Mesodermal cell (in vitro differentiated cells): ENCODE data around the gene RPS24.

Source experiments
- H3K27ac ChIP-seq: 2 replicates; pipeline ENCODE4 v1.7.0; 2013; ENCODE audit warnings: mild to moderate bottlenecking, low read depth, low read length, moderate library complexity; ENCODE audit not compliant: severe bottlenecking
- H3K36me3 ChIP-seq: 2 replicates; pipeline ENCODE4 v1.7.1; 2013; ENCODE audit warnings: mild to moderate bottlenecking, low read length, moderate library complexity; ENCODE audit not compliant: control insufficient read depth, insufficient read depth
- H3K4me1 ChIP-seq: one replicate; pipeline ENCODE4 v1.7.1; 2013; ENCODE audit warnings: mild to moderate bottlenecking, low read length; ENCODE audit not compliant: insufficient read depth, control insufficient read depth, poor library complexity, severe bottlenecking
- H3K4me3 ChIP-seq: 2 replicates; pipeline ENCODE4 v1.7.0; 2013; ENCODE audit warnings: low read length, control low read depth, mild to moderate bottlenecking; ENCODE audit not compliant: insufficient read depth, poor library complexity, severe bottlenecking; ENCODE audit errors: extremely low read depth
- H3K9me3 ChIP-seq: 2 replicates; pipeline ENCODE4 v1.7.1; 2013; ENCODE audit warnings: mild to moderate bottlenecking, low read length, moderate library complexity; ENCODE audit not compliant: control insufficient read depth
- WGBS, 2 experiments: methylation state at CpG; one replicate each; pipeline ENCODE4 v1.1.5; 2013; ENCODE audit warnings: missing lambda C conversion rate in 2 of 2; ENCODE audit not compliant: insufficient coverage in 2 of 2; 5-methylcytosine and 5-hydroxymethylcytosine counted together

RPS24 gene

GRCh38 chr10:78025685-78026364, 7.8 kb upstream of the RPS24 start:
- Histone ChIP-seq H3K9me3 (no peaks in the 10 kb centered on the region), H3K36me3 (peaks cover 70% of the 10 kb centered on the region), H3K4me3 (no peak overlapping the region), H3K27ac (no peak overlapping the region), H3K4me1 (peaks cover 2% of the 10 kb centered on the region)
- WGBS, 2 experiments = 98 to 99% methylated on average over 6 to 7 of the region's 8 CpGs

- Histone ChIP-seq H3K4me3 (peak overlapping the region; percentile 82), H3K36me3 (peaks cover 42% of the 10 kb centered on the region), H3K9me3 (no peaks in the 10 kb centered on the region), H3K27ac (peak overlapping the region; percentile 7), H3K4me1 (peaks cover 2% of the 10 kb centered on the region)
- 47 to 48% methylated on average over 35 to 36 of the region's 36 CpGs for WGBS, 2 experiments
These were observed 5.0 kb upstream of the RPS24 start for GRCh38 chr10:78028438-78029268.

GRCh38 chr10:78029269-78030226, 4.1 kb upstream of the RPS24 start, which contains the start of gene POLR3A:
TSS of gene POLR3A (minus strand) at chr10:78029515. CDS start at chr10:78029407, 108 bp downstream.
- WGBS, 2 experiments = 0% methylated on average over 25 to 32 of the region's 35 CpGs
- H3K36me3 ChIP-seq = peaks cover 34% of the 10 kb centered on the region
- H3K9me3 ChIP-seq = no peaks in the 10 kb centered on the region
- H3K4me3 ChIP-seq = peak within 1 kb of the TSS; percentile 82
- peak within 1 kb of the TSS; percentile 72 for H3K27ac ChIP-seq
- H3K4me1 ChIP-seq = peaks cover 2% of the 10 kb centered on the region

- Histone ChIP-seq H3K27ac (no peak overlapping the region), H3K4me3 (peak overlapping the region; percentile 71), H3K4me1 (peaks cover 23% of the 10 kb centered on the region), H3K9me3 (no peaks in the 10 kb centered on the region), H3K36me3 (peaks cover 39% of the 10 kb centered on the region)
- WGBS, 2 experiments = 17% methylated on average over 3 of the region's 4 CpGs; no CpG with 5 or more reads in 1 of the 2 experiments
These were observed 351 bp upstream of the RPS24 start for GRCh38 chr10:78033387-78033636.

GRCh38 chr10:78035025-78035424, 1.4 kb downstream of the RPS24 start:
- H3K9me3 ChIP-seq = no peaks in the 10 kb centered on the region
- WGBS, 2 experiments = 83 to 100% methylated on average over 1 to 5 of the region's 5 CpGs
- H3K4me3 ChIP-seq = peak overlapping the region; percentile 71
- H3K4me1 ChIP-seq = peaks cover 31% of the 10 kb centered on the region
- H3K36me3 ChIP-seq = peaks cover 56% of the 10 kb centered on the region
- H3K27ac ChIP-seq = no peak overlapping the region

- Histone ChIP-seq H3K4me1 (peaks cover 31% of the 10 kb centered on the region), H3K9me3 (no peaks in the 10 kb centered on the region), H3K27ac (no peak overlapping the region), H3K4me3 (peak overlapping the region; percentile 71), H3K36me3 (peaks cover 60% of the 10 kb centered on the region)
- WGBS, 2 experiments = 100% methylated on average over 1 of the region's 5 CpGs
These were observed 1.8 kb downstream of the RPS24 start for GRCh38 chr10:78035437-78035836.

GRCh38 chr10:78035933-78036583, 2.4 kb downstream of the RPS24 start:
- 86 to 93% methylated on average over 8 of the region's 9 CpGs for WGBS, 2 experiments
- peaks cover 31% of the 10 kb centered on the region for H3K4me1 ChIP-seq
- no peak overlapping the region for H3K27ac ChIP-seq
- no peak overlapping the region for H3K4me3 ChIP-seq
- H3K9me3 ChIP-seq = no peaks in the 10 kb centered on the region
- peaks cover 66% of the 10 kb centered on the region for H3K36me3 ChIP-seq

GRCh38 chr10:78038105-78038504, 4.4 kb downstream of the RPS24 start:
- WGBS, 2 experiments = 40 to 83% methylated on average over 1 of the region's 2 CpGs
- H3K4me1 ChIP-seq = peaks cover 31% of the 10 kb centered on the region
- no peak overlapping the region for H3K4me3 ChIP-seq
- no peak overlapping the region for H3K27ac ChIP-seq
- H3K36me3 ChIP-seq = peaks cover 83% of the 10 kb centered on the region
- no peaks in the 10 kb centered on the region for H3K9me3 ChIP-seq

GRCh38 chr10:78038791-78039547, 5.3 kb downstream of the RPS24 start:
- Histone ChIP-seq H3K4me1 (peaks cover 37% of the 10 kb centered on the region), H3K27ac (no peak overlapping the region), H3K36me3 (peaks cover 87% of the 10 kb centered on the region), H3K4me3 (no peak overlapping the region), H3K9me3 (no peaks in the 10 kb centered on the region)
- 94 to 96% methylated on average over 3 to 4 of the region's 5 CpGs for WGBS, 2 experiments
